Hepatocyte (in vitro differentiated cells): ENCODE data around the gene TNS3. TPM values are rescaled to one million over a fixed set of nuclear protein-coding genes. Genes with fewer than 3 reads are reported as not detected.

Experiments
- DNase-seq: peaks from one replicate; pipeline ENCODE4 v3.0.0-alpha.2; 2016; ENCODE audit warnings: low spot score
- H2AFZ ChIP-seq: fragments of 200-600 bp; sonication (generic); 2 replicates; pipeline ENCODE4 v1.6.0; 2016; ENCODE audit warnings: antibody characterized with exemption, mild to moderate bottlenecking
- H3K27ac ChIP-seq: fragments of 200-600 bp; sonication (generic); 2 replicates; pipeline ENCODE4 v1.5.1; 2016; ENCODE audit warnings: mild to moderate bottlenecking
- H3K27me3 ChIP-seq: fragments of 200-600 bp; sonication (generic); 2 replicates; pipeline ENCODE4 v1.6.1; 2016
- H3K36me3 ChIP-seq: fragments of 200-600 bp; sonication (generic); replicated peaks from 2 replicates; pipeline ENCODE4 v1.5.1; 2016; ENCODE audit warnings: low read depth; ENCODE audit not compliant: insufficient read depth
- H3K4me1 ChIP-seq: fragments of 200-600 bp; sonication (generic); 2 replicates; pipeline ENCODE4 v1.5.1; 2016; ENCODE audit warnings: mild to moderate bottlenecking, moderate library complexity; ENCODE audit not compliant: insufficient read depth
- H3K4me2 ChIP-seq: fragments of 200-600 bp; sonication (generic); 2 replicates; pipeline ENCODE4 v1.6.0; 2016
- H3K4me3 ChIP-seq: fragments of 200-600 bp; sonication (generic); 2 replicates; pipeline ENCODE4 v1.5.1; 2016; ENCODE audit warnings: mild to moderate bottlenecking
- H3K79me2 ChIP-seq: fragments of 200-600 bp; sonication (generic); 2 replicates; pipeline ENCODE4 v1.6.0; 2017; ENCODE audit warnings: mild to moderate bottlenecking
- H3K9me2 ChIP-seq: fragments of 200-600 bp; sonication (generic); replicated peaks from 2 replicates; pipeline ENCODE4 v1.6.0; 2017; ENCODE audit warnings: mild to moderate bottlenecking; ENCODE audit not compliant: insufficient read depth
- H3K9me3 ChIP-seq: fragments of 200-600 bp; sonication (generic); 2 replicates; pipeline ENCODE4 v1.5.1; 2016; ENCODE audit warnings: low read depth, mild to moderate bottlenecking
- H4K20me1 ChIP-seq: fragments of 200-600 bp; sonication (generic); 2 replicates; pipeline ENCODE4 v1.6.0; 2016; ENCODE audit warnings: mild to moderate bottlenecking; ENCODE audit not compliant: insufficient read depth, poor library complexity, severe bottlenecking
- EZH2 ChIP-seq: fragments of 200-600 bp; sonication (generic); IDR thresholded peaks from 2 replicates; pipeline ENCODE4 v1.6.1; 2016; ENCODE audit warnings: antibody characterized with exemption, mild to moderate bottlenecking, borderline replicate concordance
- EZH2phosphoT487 ChIP-seq: fragments of 200-600 bp; sonication (generic); IDR thresholded peaks from one replicate; pipeline ENCODE4 v1.6.1; 2018; ENCODE audit warnings: antibody characterized with exemption, mild to moderate bottlenecking, low read depth, moderate library complexity; ENCODE audit not compliant: unreplicated experiment, severe bottlenecking
- WGBS: methylation state at CpG from one replicate; pipeline ENCODE4 v1.1.6; 2016; ENCODE audit warnings: low lambda C conversion rate; ENCODE audit errors: missing lambda C conversion rate; 5-methylcytosine and 5-hydroxymethylcytosine counted together
- polyA plus RNA-seq: library from polyadenylated mRNA; unstranded; fragments of >200 nt; fragmentation: Nextera tagmentation; extraction: Ambion mirVana; gene quantifications from 2 replicates; pipeline ENCODE4 v1.2.1, GENCODE V29; 2016
- total RNA-seq: library from RNA; depleted of rRNA; stranded (reverse); fragments of >200 nt; gene quantifications from 2 replicates; pipeline ENCODE4 v1.2.3, GENCODE V29; 2014
- TF ChIP-seq, protein P1 (sequence below): fragments of 200-600 bp; sonication (generic); IDR thresholded peaks from 2 replicates; pipeline ENCODE4 v1.5.1; 2016; ENCODE audit warnings: antibody characterized with exemption, mild to moderate bottlenecking; ENCODE audit not compliant: poor library complexity

Gene TNS3
- total and polyA plus RNA-seq, 2 experiments from 2014 or later, result 30.0 to 73.3 TPM

DNA sequence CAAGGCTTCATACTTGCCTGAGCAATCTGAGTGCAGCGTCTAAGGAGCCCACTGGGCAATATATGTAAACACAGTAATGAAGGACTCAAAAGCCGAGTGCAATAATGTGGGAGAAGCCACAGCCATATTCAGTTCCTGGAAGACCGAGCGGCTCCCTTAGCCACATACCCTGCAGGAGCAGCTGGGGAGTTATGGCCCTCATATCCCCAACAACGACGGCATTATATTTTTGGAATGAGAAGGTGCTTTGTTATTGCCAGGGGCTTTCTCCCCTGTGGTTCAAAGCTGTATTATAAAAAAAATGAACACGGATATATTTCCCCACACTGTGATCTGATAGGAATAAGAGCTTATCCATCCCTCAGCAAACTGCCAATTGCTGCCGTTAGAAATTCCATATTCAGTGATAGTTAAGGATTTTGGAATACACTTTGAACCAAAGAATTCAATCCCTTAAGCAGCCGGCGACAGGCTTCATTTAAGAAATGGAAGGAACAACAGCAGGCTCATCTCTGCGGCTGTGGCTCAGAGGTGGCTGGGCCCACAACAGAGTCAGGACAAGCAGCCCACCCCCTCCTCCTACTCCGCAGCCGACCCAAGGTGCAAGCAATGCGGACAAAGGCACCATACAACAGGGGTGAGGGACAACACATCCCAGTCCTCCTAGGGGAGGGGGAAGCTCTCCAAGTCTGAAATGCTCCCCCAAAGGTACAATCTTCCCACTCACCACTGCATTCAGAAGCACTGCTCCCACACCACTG, 77.2 kb downstream of the TNS3 start:
- Histone ChIP-seq H3K79me2 (peaks cover 99% of the 10 kb centered on the region), H4K20me1 (peaks cover 14% of the 10 kb centered on the region), H3K4me1 (peaks cover 74% of the 10 kb centered on the region), H3K9me2 (no peaks in the 10 kb centered on the region), H3K9me3 (no peaks in the 10 kb centered on the region), H3K27ac (no peak overlapping the region), H3K27me3 (no peaks in the 10 kb centered on the region), H3K4me3 (no peak overlapping the region), H3K4me2 (no peak overlapping the region), H3K36me3 (no peaks in the 10 kb centered on the region), H2AFZ (no peak overlapping the region)
- no peak for DNase-seq
- WGBS, result 87% methylated on average over 14 of the region's 14 CpGs
- no peak for TF ChIP-seq EZH2

DNA sequence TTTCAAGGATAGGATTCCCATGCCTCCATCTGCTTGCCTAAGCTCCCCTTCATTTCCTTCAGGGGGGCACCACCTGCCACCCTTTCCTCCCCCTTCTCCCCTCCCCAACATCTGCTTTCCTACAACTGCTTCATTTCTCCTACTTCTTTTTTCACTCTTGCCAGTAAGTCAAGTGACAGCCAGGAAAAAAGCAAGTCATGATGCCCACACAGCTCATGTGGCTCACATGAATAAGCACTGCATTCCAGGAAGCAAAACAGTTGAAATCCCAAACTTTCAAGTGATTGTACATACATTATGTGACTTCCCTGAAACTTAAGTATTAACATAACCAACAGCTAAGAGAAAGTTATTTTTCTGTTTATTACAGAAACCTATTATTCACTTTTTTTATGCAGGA, 78.6 kb downstream of the TNS3 start:
- Histone ChIP-seq H3K27me3 (no peaks in the 10 kb centered on the region), H3K27ac (peak overlapping the region; percentile 83), H3K4me3 (no peak overlapping the region), H3K79me2 (peaks cover 99% of the 10 kb centered on the region), H3K4me2 (no peak overlapping the region), H3K9me2 (no peaks in the 10 kb centered on the region), H3K36me3 (no peaks in the 10 kb centered on the region), H2AFZ (no peak overlapping the region), H4K20me1 (peaks cover 14% of the 10 kb centered on the region), H3K4me1 (peaks cover 82% of the 10 kb centered on the region), H3K9me3 (no peaks in the 10 kb centered on the region)
- TF ChIP-seq EZH2, result no peak
- TF ChIP-seq EZH2phosphoT487, result no peak
- TF ChIP-seq, protein P1, sequence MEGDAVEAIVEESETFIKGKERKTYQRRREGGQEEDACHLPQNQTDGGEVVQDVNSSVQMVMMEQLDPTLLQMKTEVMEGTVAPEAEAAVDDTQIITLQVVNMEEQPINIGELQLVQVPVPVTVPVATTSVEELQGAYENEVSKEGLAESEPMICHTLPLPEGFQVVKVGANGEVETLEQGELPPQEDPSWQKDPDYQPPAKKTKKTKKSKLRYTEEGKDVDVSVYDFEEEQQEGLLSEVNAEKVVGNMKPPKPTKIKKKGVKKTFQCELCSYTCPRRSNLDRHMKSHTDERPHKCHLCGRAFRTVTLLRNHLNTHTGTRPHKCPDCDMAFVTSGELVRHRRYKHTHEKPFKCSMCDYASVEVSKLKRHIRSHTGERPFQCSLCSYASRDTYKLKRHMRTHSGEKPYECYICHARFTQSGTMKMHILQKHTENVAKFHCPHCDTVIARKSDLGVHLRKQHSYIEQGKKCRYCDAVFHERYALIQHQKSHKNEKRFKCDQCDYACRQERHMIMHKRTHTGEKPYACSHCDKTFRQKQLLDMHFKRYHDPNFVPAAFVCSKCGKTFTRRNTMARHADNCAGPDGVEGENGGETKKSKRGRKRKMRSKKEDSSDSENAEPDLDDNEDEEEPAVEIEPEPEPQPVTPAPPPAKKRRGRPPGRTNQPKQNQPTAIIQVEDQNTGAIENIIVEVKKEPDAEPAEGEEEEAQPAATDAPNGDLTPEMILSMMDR, result no peak
- no peak for DNase-seq

DNA sequence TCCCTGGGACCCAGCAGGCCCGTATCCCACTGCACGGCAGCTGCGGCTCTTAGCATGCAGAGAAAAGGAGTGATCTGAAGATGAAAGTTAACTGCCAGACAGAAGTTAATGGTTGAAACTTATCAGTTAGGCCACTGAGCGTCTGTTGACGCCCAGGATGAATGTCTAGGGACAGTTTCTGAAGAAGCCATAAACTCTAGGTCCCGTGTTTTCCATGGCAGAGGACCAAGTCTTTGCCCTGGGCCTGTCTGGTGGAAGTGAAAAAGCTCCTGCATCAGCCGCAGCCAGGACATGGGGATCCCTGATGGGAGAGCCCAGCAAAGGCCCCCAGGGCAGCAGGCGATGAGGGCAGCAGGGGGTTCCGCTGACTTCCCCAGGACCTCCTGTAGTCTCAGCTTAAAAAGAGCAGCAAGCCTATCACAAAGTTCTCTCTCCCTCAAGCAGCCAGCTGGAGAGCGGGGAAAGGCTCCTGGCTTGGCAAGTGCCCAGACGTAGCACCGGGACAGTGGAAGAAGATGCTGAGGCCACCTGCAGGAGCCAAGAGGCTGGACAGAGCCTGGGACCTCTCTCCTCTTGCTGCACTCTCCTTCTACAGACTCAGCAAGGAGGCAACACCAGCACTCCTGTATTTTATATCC, 79.6 kb downstream of the TNS3 start:
- Histone ChIP-seq H4K20me1 (peaks cover 14% of the 10 kb centered on the region), H3K79me2 (peaks cover 97% of the 10 kb centered on the region), H3K4me3 (no peak overlapping the region), H3K36me3 (no peaks in the 10 kb centered on the region), H3K4me1 (peaks cover 82% of the 10 kb centered on the region), H2AFZ (no peak overlapping the region), H3K9me3 (no peaks in the 10 kb centered on the region), H3K4me2 (peak overlapping the region; percentile 56), H3K9me2 (no peaks in the 10 kb centered on the region), H3K27ac (peak overlapping the region; percentile 83), H3K27me3 (no peaks in the 10 kb centered on the region)
- no peak for DNase-seq
- 63% methylated on average over 12 of the region's 12 CpGs for WGBS
- no peak for TF ChIP-seq EZH2
- TF ChIP-seq EZH2phosphoT487, result no peak
- TF ChIP-seq, protein P1, result no peak

DNA sequence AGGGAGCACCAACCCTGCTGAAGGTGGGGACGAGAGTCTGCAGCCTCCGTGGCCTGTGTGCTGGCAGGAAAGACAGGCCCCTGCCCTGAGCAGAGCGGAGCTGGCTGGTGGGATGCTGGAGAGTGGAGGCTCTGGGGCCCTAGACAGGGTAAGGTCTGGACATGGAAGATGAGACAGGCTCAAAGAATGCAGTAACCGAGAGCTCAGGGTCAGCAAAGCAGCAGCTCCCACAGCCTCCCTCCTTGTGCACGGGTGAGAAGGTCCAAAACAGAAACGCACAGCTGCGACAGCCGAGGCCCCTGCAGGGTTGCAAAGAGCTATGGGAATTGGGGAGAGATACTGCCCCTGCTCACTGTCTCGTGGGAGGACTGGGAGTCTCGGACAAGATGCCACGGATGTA, 80.5 kb downstream of the TNS3 start:
- no peak overlapping the region for H2AFZ ChIP-seq

More for the DNA sequence above, 80.5 kb downstream of the TNS3 start:
- no peaks in the 10 kb centered on the region for H3K9me3 ChIP-seq
- H4K20me1 ChIP-seq, result peaks cover 8% of the 10 kb centered on the region
- no peaks in the 10 kb centered on the region for H3K9me2 ChIP-seq
- peaks cover 82% of the 10 kb centered on the region for H3K4me1 ChIP-seq
- H3K36me3 ChIP-seq, result no peaks in the 10 kb centered on the region
- DNase-seq, result peak; percentile 67
- TF ChIP-seq EZH2, result no peak
- TF ChIP-seq, protein P1, result no peak
- no peak for TF ChIP-seq EZH2phosphoT487
- H3K27ac ChIP-seq, result peak overlapping the region; percentile 83
- H3K4me3 ChIP-seq, result no peak overlapping the region
- H3K79me2 ChIP-seq, result peaks cover 96% of the 10 kb centered on the region
- WGBS, result 41% methylated on average over 11 of the region's 11 CpGs
- peak overlapping the region; percentile 56 for H3K4me2 ChIP-seq
- H3K27me3 ChIP-seq, result no peaks in the 10 kb centered on the region
